MM.1S (cell line): ENCODE results near the gene RTN4R.

ENCODE experiments used
- EZH2 ChIP-seq: fragments of 300-600 bp; sonication (generic); optimal IDR thresholded peaks from 2 replicates; pipeline ENCODE3; 2017; ENCODE audit warnings: low read depth, mild to moderate bottlenecking, antibody characterized with exemption, low read length, mixed read lengths
- EZH2phosphoT487 ChIP-seq: fragments of 300-600 bp; sonication (generic); IDR thresholded peaks from 2 replicates; pipeline ENCODE4 v1.6.1; 2018; ENCODE audit warnings: antibody characterized with exemption, low read length
- TF ChIP-seq, protein P1 (sequence below): fragments of 300-600 bp; sonication (generic); IDR thresholded peaks from 2 replicates; pipeline ENCODE4 v1.5.1; 2016; ENCODE audit warnings: antibody characterized with exemption, low read length, mixed read lengths

DNA sequence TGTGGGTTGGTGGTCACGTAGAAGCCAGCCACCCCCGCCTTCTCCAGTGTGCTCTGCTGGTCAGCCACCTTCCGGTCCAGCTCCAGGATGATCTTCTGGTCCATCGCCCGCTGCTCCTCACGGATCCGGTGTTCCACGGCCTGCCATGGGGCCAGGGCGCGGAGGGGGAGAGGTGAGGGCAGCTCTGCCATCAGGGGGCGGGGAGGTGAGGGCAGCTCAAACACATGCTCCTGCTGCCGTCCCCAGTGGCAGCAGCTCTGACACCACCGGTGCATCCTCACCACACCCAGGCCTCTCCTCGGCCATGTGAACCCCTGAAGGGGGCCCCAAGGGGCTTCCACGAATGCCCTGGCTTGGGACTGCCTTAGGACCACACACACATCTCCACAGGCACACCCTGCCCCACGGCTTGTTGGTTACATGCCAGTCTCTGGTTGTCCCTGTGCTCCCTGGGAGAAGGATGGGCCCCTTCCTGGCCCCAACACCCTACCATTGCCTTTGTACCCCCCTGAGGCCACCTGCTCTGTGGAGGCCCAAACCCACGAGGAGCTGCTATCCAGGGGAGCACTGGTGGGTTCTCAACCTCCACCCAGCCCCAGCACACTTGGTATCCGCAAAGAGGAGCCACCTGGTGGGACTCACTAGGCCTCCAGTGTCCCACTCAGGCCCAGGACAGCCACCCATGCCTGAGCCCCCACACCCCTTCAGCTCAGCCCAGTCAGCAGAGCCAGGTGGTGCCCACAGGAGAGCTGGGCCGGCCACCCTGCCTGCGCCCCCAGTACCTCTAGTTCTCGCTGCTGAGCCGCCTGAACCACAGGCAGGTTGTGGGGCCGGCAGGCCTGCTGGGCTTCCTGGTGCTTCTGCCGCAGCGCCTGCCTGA is 47.5 kb upstream of the RTN4R start:
- TF ChIP-seq, protein P1, sequence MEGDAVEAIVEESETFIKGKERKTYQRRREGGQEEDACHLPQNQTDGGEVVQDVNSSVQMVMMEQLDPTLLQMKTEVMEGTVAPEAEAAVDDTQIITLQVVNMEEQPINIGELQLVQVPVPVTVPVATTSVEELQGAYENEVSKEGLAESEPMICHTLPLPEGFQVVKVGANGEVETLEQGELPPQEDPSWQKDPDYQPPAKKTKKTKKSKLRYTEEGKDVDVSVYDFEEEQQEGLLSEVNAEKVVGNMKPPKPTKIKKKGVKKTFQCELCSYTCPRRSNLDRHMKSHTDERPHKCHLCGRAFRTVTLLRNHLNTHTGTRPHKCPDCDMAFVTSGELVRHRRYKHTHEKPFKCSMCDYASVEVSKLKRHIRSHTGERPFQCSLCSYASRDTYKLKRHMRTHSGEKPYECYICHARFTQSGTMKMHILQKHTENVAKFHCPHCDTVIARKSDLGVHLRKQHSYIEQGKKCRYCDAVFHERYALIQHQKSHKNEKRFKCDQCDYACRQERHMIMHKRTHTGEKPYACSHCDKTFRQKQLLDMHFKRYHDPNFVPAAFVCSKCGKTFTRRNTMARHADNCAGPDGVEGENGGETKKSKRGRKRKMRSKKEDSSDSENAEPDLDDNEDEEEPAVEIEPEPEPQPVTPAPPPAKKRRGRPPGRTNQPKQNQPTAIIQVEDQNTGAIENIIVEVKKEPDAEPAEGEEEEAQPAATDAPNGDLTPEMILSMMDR = no peak
- TF ChIP-seq EZH2 (no peak), EZH2phosphoT487 (no peak)
